HEK293 (cell line): ENCODE measurements around the gene NXT1.

Experiments
- BCL11A ChIP-seq: fragments of 450-650 bp; formaldehyde crosslinking; IDR thresholded peaks from 2 replicates; pipeline ENCODE4 v1.5.1; 2016; ENCODE audit warnings: low read depth, missing biosample characterization, missing genetic modification characterization
- OSR2 ChIP-seq: fragments of 450-650 bp; formaldehyde crosslinking; IDR thresholded peaks from 2 replicates; pipeline ENCODE4 v1.5.1; 2016; ENCODE audit warnings: missing biosample characterization, missing genetic modification characterization
- PRDM1 ChIP-seq: fragments of 450-650 bp; formaldehyde crosslinking; IDR thresholded peaks from 2 replicates; pipeline ENCODE4; 2016; ENCODE audit warnings: missing biosample characterization, missing genetic modification characterization
- SETDB1 ChIP-seq: IDR thresholded peaks from one replicate; pipeline ENCODE4 v1.6.1; 2017; ENCODE audit warnings: mild to moderate bottlenecking, low read length, moderate library complexity, mixed read lengths; ENCODE audit not compliant: insufficient read length
- SP7 ChIP-seq: fragments of 450-650 bp; formaldehyde crosslinking; IDR thresholded peaks from 2 replicates; pipeline ENCODE4 v1.5.1; 2016; ENCODE audit warnings: missing biosample characterization, missing genetic modification characterization
- ZBTB21 ChIP-seq: fragments of 450-650 bp; formaldehyde crosslinking; IDR thresholded peaks from 2 replicates; pipeline ENCODE4 v1.5.1; 2017; ENCODE audit warnings: missing biosample characterization, missing genetic modification characterization
- ZNF10 ChIP-seq: fragments of 450-650 bp; formaldehyde crosslinking; IDR thresholded peaks from 2 replicates; pipeline ENCODE4 v1.5.1; 2017; ENCODE audit warnings: missing biosample characterization, missing genetic modification characterization
- ZNF202 ChIP-seq: fragments of 450-650 bp; formaldehyde crosslinking; IDR thresholded peaks from 2 replicates; pipeline ENCODE4 v1.5.1; 2016; ENCODE audit warnings: missing biosample characterization, missing genetic modification characterization, borderline replicate concordance
- ZNF214 ChIP-seq: fragments of 450-650 bp; formaldehyde crosslinking; IDR thresholded peaks from 2 replicates; pipeline ENCODE4 v1.5.1; 2017; ENCODE audit warnings: missing biosample characterization, mild to moderate bottlenecking, missing genetic modification characterization, borderline replicate concordance
- ZNF302 ChIP-seq: fragments of 450-650 bp; formaldehyde crosslinking; IDR thresholded peaks from 2 replicates; pipeline ENCODE4 v1.5.1; 2016; ENCODE audit warnings: missing biosample characterization, missing genetic modification characterization, low read depth
- ZNF311 ChIP-seq: fragments of 450-650 bp; formaldehyde crosslinking; IDR thresholded peaks from 2 replicates; pipeline ENCODE4 v1.5.1; 2017; ENCODE audit warnings: missing biosample characterization, missing genetic modification characterization, borderline replicate concordance
- ZNF514 ChIP-seq: fragments of 450-650 bp; formaldehyde crosslinking; IDR thresholded peaks from 2 replicates; pipeline ENCODE4 v1.5.1; 2016; ENCODE audit warnings: missing biosample characterization, missing genetic modification characterization
- ZNF707 ChIP-seq: fragments of 450-650 bp; formaldehyde crosslinking; IDR thresholded peaks from 2 replicates; pipeline ENCODE4 v1.5.1; 2016; ENCODE audit warnings: missing biosample characterization, missing genetic modification characterization
- TF ChIP-seq, protein P1 (sequence below): fragments of 450-650 bp; formaldehyde crosslinking; IDR thresholded peaks from 2 replicates; pipeline ENCODE4 v1.5.1; 2016; ENCODE audit warnings: missing biosample characterization, missing genetic modification characterization

DNA sequence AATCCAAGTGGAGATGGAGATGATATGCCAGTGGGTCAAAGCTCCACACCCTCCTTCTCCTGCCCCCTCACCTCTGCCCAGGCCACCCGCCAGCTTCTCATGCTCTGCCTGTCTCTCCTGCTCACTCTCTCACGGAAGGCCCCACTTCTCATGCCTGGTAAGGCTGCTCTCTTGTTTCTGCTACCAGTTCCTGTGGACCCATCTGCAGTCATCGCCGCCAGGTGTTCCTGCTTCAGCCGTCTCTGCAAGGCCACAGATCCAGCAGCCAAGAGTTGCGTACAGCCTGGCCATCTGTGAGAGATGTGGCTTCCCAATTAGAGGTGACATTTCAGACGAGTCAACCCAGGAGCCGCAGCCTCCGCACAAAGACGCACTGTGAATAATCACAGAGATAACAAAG is 40.8 kb upstream of the NXT1 start:
- TF ChIP-seq, protein P1, sequence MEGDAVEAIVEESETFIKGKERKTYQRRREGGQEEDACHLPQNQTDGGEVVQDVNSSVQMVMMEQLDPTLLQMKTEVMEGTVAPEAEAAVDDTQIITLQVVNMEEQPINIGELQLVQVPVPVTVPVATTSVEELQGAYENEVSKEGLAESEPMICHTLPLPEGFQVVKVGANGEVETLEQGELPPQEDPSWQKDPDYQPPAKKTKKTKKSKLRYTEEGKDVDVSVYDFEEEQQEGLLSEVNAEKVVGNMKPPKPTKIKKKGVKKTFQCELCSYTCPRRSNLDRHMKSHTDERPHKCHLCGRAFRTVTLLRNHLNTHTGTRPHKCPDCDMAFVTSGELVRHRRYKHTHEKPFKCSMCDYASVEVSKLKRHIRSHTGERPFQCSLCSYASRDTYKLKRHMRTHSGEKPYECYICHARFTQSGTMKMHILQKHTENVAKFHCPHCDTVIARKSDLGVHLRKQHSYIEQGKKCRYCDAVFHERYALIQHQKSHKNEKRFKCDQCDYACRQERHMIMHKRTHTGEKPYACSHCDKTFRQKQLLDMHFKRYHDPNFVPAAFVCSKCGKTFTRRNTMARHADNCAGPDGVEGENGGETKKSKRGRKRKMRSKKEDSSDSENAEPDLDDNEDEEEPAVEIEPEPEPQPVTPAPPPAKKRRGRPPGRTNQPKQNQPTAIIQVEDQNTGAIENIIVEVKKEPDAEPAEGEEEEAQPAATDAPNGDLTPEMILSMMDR (tag by site-specific recombination) = no peak
- TF ChIP-seq ZNF202 (tag by site-specific recombination) (no peak), SP7 (tag by site-specific recombination) (no peak), SETDB1 (no peak), ZNF707 (tag by site-specific recombination) (no peak), ZNF214 (tag by site-specific recombination) (no peak), ZBTB21 (tag by site-specific recombination) (no peak), PRDM1 (no peak), BCL11A (no peak), ZNF302 (tag by site-specific recombination) (no peak), OSR2 (tag by site-specific recombination) (no peak), ZNF514 (tag by site-specific recombination) (no peak), ZNF311 (tag by site-specific recombination) (no peak), ZNF10 (tag by site-specific recombination) (no peak)
